Activated CD8-positive, alpha-beta memory T cell treated with anti-CD3 and anti-CD28 coated beads for 36 hours (primary cell): ENCODE results near the gene CYP2C9. TPM values are rescaled to one million over a fixed set of nuclear protein-coding genes. Genes with fewer than 3 reads are reported as not detected.

Experiments
- CTCF ChIA-PET: fragments of 350-600 bp; sonication (Branson Sonifier 250); formaldehyde crosslinking; loops from one replicate; lab custom pipeline; 2021; ENCODE audit warnings: antibody characterized with exemption; lab: Charles Lee
- POLR2A ChIA-PET: fragments of 350-600 bp; sonication (Branson Sonifier 250); formaldehyde crosslinking; loops from one replicate; lab custom pipeline; 2021; ENCODE audit warnings: antibody characterized with exemption; lab: Charles Lee
- total RNA-seq, 2 experiments: library from RNA; stranded (reverse); gene quantifications; one replicate each; pipeline ENCODE4 v1.2.3, GENCODE V29; 2021

The CYP2C9 gene
- total RNA-seq, 2 experiments from 2014 or later, result not detected

DNA sequence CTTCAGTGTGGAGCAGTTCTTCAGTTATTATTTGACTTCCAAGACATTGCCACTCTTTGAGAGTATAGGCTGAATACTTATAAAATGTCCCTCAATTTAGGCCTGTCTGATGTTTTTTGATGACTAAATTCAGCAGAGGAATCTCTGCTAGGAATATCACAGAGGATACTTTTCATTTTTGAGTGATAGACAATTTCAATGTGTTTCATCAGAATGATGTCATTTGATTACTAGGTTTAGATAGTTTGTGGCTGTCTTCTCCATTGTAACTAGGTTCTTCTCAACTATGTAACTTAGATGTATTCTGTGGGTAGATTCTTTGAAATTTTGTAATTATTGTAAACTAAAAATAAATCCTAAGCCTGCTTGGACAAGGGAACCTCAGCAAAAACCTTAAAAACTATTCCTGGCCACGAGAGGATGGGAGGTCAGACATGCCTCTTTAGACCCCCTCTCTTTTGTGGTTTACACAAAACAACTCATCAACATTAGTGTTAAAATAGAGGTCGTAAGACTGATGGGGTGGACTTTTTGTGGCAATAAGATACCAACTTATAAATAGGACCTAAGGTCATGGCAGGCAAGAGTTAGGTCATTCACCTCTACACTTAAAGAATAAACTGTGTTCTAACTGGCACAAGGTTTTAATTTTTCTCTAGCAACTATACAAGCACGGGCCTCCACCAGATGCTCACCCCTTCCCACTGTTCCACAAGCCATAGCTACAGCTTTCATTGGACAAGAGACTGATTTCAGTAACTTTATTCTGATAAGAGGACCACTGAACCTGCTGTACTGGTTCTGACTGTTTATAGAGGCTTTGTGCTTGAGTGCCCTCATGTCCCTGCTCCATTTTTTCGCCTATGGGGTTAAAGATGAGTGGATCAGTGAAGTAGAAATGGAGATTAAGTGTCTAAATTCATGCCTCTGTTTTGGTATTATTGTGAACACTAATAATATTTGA, 97.2 kb downstream of the CYP2C9 start:
- CTCF ChIA-PET, result no interaction called here
- POLR2A ChIA-PET, result no interaction called here

DNA sequence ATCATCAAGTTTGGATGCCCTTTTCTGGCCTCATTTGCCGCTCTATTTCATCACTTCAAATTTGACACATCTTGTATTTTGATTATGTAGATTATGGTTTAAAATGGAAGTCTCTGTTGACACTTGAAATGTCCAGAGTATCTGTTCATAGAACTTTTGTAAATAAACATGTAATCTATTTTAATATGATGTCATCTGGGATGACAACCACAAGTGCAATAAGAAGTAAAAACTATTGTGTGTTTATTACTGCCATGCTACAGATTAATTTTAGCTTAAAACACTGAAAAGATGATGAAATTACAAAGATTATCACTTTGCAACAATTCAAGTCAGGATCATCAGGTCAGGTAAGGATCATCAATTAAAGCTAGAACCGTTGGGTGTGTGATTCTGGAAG, 100.8 kb downstream of the CYP2C9 start:
- POLR2A ChIA-PET, result no interaction called here

More for the DNA sequence above, 100.8 kb downstream of the CYP2C9 start:
- CTCF ChIA-PET, result no interaction called here

Other genes with a start within 250 kb of the CYP2C9 start
- gene CYP2C19, start 176.0 kb upstream of the CYP2C9 start, total RNA-seq, result not detected
- gene CYP2C8, start 130.8 kb downstream of the CYP2C9 start, total RNA-seq, result under 1 TPM; 0.15 to 0.21 TPM